Activated T-cell treated with anti-CD3 and anti-CD28 coated beads for 48 hours (primary cell): Measurements from ENCODE around the gene OR14A2.
A peak's percentile ranks its signal among the peaks of the same experiment; 100 is the strongest.
"Not testable (repeated sequence)": the region's sequence is repeated elsewhere in the genome, so short reads cannot be mapped to it uniquely, and the experiment has no call there.

Experiments
- DNase-seq: peaks from one replicate; pipeline ENCODE4 v3.0.0-alpha.2; 2020; ENCODE audit warnings: low read depth

OR14A2 gene

DNA sequence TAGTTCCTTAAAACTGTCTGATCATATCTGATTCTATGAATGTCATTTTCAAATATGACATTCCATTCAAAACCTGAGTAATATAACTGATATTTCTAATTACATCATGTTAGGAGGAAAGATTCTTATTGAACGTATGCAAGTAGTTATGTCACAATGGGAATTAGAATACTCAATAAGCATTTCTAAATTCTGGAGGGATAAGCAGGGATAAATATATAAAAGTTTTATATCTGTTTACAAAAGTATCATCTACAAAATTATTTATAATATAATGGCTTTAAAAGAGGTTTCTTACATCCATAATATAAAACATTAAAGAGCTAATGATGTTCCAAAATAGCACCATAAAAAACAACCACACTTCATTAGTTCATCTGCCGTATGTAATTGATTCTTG lies at the start of gene OR14A2:
OR14A2 (minus strand) TSS at position 101 of the 400 bp plus-strand sequence.
- DNase-seq: no peak

DNA sequence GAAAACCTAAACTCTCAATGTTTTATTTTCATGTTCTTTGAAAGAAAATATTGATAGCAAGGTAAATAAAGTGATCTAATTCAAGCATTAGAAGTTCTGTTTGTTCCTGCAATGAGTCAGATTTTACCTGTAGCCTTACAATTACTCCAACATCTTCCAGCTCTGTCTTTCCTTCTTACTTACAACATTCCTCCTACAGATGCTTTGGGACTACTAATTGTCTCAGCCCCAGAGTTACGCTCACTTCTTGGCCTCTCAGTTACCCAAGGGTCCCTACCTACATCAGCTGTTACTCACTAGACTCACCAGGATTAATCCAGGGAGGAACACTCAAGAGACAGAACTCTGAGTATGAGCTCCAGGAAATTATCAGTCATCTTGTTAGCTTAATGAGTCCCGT lies 49.6 kb upstream of the OR14A2 start:
- DNase-seq: no peak

DNA sequence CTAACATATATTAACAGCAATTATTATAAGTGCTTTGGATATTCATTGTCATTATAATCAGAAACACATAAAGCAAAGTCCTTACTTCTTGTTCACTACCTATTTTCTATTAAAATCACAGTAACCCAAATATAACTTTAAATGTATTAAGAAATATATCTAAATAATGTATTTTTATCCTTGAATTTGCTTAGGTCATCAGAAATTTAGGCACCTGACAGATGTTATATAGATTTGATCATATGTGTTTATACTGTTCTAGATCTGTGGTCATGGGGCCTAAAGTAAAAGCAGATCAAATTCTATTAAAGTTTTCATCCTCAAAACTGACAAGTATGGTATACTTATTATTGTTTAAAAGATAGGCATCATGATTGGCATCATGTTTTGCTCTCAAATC lies 21.7 kb upstream of the OR14A2 start:
- DNase-seq: no peak

DNA sequence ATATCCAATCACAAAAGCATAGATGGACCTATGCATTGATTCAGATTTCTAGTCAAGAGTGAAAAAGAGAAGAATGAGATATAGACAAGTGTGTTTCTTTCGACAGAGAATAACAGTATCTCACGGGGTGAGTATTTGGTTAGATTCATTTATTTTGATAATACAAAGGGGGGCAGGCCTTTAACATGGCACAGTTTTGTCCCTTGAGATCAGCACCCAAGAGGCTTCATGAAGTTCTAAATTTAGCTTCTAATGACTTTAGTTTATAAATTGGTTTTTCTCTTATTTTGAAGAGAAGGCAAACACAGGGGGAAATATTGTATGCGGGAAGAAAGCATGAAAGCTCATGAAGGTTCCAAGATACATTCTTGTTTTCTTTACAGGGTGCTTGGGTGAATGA lies 12.5 kb upstream of the OR14A2 start, which contains the start of gene OR1C1:
OR1C1 (minus strand) TSS at position 101 of the 400 bp plus-strand sequence. CDS start 2,150 bp downstream, outside the sequence.
- DNase-seq: no peak

DNA sequence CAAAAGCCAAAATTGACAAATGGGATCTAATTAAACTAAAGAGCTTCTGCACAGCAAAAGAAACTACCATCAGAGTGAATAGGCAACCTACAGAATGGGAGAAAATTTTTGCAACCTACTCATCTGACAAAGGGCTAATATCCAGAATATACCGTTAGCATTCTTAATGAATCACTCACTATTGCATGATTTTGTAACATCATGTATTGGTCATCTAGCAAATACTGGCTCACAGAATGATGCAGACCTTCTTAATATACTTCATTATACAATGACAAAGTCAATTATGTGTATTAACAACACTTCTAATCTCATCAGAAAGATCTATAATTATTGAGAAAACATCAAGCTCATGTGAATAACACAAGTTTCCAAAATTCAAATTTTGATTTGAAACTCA lies 6.4 kb upstream of the OR14A2 start:
- DNase-seq: not testable (repeated sequence)

DNA sequence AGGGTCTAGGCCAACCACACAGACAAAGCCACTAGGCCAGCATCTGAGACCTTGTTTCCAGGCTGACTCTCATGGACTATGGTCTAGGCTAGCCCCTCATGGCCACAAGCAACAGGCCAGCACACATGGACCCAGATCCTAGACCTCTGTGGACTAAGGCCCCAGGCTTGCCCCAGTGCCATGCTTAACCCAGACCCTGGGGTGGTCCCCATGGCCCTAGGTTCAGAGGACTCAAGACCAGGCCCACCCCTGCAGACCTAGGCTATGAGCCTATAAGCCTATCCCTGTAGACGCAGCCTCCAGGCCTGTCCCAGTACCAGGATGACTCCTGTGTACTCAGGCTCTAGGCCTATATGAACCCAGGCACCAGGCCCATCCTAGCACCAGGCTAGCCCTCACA lies 1.9 kb upstream of the OR14A2 start:
- DNase-seq: no peak

DNA sequence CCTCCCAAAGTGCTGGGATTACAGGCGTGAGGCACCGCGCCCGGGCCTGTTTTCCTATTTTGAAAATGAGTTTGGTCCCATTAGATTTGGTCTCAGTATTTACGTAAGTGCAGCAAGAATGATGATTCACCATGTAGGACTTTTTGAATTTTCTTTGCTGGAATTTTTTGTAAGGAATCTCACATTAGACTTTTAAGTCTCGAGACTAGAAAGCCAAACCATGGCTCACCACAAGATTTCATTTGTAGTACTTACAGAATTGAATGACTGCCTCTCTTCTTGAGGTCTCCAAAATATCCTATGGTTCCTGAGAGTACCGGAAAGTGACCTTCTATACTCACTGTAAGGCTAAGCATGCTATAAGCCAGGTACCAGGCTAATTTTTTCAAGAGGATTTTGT lies 325 bp downstream of the OR14A2 start:
- DNase-seq: no peak

DNA sequence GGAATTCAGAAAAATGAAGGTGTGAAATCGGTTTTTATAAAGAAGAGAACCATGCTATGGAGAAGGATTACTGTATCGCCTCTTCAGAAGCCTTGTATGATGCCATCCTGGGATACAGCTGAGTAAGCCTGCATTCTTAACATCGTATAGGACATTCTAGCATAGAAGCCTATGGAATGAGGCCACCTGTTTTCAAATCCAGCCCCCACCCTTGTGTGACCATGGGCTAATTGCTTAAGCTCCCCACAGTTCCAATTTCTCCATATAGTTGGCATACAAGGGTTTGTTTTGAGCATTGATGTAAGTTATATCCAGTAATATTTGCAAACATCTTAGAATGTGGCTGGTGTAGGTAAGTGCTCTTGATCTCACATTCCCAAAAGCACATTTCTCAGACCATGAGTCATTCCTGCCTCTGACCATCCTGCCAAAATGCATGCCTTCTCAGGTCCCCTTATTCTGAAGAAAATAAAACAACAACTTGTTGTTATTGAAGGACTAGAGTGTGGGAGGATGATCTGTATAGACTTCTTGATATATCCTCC lies 1.5 kb downstream of the OR14A2 start:
- DNase-seq: no peak

DNA sequence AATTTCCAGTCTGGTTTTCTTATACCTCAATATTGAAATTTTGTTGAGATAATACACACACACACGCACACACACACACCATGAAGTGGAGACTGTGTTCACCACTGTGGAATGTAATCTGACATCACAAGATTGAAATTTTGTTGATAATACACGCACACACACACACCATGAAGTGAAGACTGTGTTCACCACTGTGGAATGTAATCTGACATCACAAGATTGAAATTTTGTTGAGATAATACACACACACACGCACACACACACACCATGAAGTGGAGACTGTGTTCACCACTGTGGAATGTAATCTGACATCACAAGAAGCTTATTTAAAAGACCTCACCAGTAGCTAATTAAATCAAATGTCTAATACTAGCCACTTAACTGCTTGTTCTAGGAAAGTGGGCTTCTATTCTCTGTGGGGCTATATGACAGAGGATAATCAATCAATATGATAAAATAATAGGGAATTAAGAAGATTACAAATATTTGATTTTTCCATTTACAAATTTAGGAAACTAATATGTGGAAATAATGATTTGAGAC lies 5.7 kb downstream of the OR14A2 start:
- not testable (repeated sequence) for DNase-seq

DNA sequence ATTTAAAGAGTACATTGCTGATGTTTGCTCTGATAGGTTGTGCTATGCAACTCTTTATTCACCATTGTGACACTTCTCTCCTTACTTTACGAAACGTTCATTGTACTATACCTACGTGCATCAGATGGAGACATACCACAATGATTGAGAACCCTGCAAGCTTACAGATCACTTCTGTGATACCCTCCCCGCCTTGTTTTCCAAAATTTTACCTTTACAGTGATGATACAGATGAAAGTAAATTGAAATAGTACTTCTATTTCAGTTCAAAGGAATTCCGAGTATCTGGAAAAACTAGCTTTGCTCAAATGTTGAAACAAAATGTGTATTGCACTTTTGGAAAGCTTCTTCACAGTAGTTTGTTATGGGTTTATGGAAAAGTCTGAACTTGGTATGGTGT lies 6.2 kb downstream of the OR14A2 start:
- no peak for DNase-seq

DNA sequence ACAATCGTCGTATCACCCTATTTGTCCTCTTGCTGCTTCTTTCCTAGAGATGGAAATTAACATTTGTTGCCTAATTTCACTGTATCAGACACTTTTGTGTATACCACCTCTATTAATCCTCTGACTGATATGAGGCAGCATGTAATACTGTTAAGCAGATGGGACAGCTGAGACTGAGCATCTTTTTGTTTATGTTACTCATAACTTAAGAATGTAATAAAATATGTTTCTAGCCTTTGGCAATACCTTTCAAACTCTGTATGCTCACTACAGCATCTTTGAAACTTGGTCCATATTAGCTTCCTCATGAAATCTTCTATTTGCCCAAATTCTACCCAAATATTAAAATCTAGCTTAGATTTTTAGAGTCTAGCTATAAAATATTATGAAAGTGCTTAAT lies 7.2 kb downstream of the OR14A2 start:
- no peak for DNase-seq

DNA sequence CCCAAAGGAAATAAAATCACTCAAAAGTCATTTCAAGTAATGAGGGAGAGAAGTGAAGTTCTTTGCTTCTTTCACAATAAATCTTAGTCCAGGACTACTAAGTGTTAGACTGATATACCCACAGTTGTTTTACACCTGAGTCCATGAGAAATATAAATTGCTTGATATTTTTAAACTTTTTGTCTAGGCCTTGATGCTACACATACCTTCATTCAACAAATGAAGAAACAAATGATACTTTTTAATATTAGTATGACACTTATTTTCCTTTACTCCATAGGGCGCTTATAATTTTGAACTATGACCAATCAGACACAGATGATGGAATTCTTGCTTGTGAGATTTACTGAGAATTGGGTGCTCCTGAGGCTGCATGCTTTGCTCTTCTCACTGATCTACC lies 9.6 kb downstream of the OR14A2 start, which contains the start of gene OR14K1:
OR14K1 (plus strand) TSS at position 301 of the 400 bp plus-strand sequence; CDS start at position 301, 0 bp downstream.
- no peak for DNase-seq

DNA sequence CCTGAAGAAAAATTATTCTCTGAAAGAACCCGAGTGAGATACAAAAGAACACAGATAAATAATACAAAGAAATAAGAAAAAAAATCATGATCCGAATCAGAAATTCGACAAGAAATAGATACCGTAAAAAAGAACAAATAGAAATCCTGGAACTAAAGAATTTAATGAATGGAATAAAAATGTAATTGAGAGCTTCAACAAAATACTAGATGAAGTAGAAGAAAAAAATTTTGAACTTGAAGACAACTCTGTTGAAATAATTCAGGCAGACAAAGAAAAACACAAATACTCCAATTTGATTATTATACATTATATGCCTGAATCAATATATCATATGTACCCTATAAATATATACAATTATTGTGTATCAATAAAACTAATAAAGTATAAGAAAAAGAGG lies 26.7 kb downstream of the OR14A2 start:
- DNase-seq: no peak

DNA sequence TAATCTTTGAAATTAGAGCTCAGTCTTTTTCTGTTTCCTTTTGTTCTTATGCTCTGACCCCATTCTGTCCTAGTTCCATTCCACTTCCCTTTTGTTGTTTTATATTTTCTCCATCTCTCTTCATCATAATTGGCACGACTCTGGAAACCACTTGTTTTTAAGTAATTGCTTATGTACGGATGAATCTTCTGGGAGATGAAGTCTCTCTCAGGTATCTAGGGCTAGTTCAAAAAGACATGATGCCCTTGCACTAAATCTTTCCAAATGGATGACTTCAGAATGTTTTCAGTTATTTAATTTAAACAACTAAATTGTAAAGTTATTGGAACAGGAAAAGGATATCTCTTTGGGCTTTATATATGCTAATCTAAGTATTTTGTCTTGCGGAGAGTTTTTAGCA lies 31.4 kb downstream of the OR14A2 start, which contains the start of gene OR6F1:
OR6F1 (minus strand) TSS at position 101 of the 400 bp plus-strand sequence. CDS start 3,891 bp downstream, outside the sequence.
- DNase-seq: no peak

DNA sequence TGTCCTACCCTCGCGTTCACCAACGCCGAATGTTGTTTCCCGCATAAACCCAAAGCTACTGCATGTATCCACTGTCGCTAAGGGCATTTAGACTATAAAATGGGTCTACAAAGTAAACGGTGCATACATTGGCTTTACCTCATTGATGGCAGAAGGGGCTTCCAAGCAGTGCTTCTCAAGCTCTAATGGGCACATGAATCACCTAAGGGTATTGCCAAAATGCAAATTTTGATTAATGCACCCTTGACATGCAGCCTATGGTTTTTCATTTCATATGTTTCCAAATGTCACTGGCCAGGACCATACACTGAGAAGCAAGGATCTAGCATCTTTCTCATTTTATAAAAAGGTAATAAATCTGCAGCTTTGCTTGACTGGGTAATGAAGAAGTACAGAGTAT lies 34.2 kb downstream of the OR14A2 start:
- DNase-seq: no peak

DNA sequence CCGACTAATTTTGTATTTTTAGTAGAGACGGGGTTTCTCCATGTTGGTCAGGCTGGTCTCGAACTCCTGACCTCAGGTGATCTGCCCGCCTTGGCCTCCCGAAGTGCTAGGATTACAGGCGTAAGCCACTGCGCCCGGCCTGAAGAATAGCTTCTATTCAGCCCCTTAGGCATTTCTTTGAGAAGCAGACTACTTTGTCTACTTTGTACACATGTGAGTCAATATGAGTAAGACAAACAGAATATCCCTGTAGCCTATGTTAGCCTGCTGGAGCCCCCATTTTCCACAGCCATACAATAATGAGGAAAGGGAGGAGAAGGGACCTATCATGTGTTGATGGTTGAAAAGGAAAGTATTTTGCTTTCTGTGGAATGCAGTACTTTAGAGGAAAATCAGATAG lies 37.3 kb downstream of the OR14A2 start:
- DNase-seq: not testable (repeated sequence)

DNA sequence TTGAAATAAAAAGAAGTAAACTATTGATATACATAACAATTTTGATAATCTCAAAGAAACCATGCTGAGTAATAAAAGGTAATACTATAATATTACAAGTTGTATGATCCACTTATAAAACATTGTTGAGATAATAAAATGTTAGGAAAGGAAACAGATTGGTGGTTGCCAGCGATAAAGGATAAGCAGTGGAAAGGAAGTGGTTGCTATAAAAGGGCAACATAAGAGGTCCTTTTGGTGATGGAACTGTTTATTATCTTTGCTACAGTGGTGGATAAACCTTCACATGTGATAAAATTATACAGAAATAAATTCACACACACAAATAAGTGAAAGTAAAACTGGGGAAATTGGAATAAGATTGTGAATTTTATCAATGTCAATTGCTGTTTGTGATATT lies 46.6 kb downstream of the OR14A2 start:
- DNase-seq: no peak

DNA sequence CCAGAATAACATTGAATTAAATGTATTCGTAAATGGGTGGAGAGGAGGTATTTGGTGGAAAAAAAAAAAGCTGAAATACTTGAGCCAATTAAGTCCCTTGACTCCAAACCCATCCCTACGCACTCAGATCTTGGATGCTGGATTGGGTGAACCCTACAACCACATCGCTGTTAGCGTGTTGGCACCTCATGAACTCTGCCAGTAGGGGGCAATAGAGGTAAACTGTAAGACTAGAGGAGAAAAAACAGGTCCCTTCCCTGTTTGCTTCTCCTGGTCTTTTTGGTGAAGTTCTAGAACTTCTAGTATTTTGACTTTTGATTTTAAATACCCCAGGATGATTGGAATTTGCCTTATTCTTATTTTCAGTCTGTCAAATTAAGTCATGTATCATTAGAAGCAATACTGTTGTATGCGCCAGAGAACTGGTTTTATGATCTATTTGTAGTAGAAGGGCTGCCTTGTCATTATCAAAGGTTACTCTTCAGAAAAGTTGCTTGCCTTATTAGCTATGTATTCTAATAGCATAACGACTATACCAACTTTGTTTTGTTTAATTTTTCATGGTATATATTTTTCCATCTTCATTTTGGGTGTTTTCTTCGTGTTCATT lies 66.5 kb downstream of the OR14A2 start:
- DNase-seq: peak; percentile 2

DNA sequence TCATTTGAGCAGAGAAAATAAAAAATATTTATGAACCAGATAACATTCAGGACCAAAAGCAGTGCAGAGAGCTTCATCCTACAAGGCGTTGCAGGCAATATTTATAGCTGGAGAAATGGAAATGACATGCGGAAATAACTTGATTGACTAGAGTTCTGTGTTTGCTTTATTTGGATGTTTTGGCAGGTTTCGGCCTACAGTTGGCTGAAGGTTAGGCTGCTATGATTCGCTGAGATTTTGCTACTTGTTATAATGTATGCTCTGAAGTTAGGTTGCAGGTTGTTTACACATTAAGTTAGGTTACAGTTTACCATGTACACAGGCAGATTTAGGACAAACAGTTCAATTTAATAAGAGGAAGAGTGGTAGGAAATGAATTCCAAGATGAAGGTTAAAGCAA lies 67.8 kb downstream of the OR14A2 start:
- no peak for DNase-seq

DNA sequence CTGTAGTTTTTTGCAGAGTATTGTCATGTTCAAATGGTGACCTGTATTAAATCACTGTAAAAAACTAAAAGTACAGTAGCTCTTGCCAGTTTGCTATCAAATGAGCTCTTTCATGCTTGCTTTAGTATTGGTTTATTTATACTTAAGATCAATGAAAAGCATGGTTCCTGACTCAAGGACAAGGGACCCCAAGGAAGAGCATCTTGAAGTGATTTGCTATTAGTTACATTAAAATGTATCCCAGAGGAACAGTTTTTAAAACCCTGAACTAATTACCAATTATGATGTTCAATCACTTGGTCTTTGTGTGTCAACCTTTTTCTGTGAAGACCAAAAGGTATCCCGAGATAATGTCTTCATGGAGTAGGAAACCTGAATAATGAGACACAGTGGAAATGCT lies 68.3 kb downstream of the OR14A2 start, which contains the start of gene OR13G1:
OR13G1 (minus strand) TSS at position 101 of the 400 bp plus-strand sequence. CDS start 6,698 bp downstream, outside the sequence.
- no peak for DNase-seq
